HG03575 (cell line): ENCODE data around the gene ELK1.
A peak's percentile ranks its signal among the peaks of the same experiment; 100 is the strongest.
"Not testable (repeated sequence)": the region's sequence is repeated elsewhere in the genome, so short reads cannot be mapped to it uniquely, and the experiment has no call there.

ENCODE experiments used
- ATAC-seq: cut with Tn5 transposase; IDR thresholded peaks from one replicate; pipeline ENCODE4 v1.9.1; 2021; ENCODE audit not compliant: unreplicated experiment, insufficient number of reproducible peaks, low FRiP score; ENCODE audit errors: extremely low read depth

The ELK1 gene, protein sequence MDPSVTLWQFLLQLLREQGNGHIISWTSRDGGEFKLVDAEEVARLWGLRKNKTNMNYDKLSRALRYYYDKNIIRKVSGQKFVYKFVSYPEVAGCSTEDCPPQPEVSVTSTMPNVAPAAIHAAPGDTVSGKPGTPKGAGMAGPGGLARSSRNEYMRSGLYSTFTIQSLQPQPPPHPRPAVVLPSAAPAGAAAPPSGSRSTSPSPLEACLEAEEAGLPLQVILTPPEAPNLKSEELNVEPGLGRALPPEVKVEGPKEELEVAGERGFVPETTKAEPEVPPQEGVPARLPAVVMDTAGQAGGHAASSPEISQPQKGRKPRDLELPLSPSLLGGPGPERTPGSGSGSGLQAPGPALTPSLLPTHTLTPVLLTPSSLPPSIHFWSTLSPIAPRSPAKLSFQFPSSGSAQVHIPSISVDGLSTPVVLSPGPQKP

DNA sequence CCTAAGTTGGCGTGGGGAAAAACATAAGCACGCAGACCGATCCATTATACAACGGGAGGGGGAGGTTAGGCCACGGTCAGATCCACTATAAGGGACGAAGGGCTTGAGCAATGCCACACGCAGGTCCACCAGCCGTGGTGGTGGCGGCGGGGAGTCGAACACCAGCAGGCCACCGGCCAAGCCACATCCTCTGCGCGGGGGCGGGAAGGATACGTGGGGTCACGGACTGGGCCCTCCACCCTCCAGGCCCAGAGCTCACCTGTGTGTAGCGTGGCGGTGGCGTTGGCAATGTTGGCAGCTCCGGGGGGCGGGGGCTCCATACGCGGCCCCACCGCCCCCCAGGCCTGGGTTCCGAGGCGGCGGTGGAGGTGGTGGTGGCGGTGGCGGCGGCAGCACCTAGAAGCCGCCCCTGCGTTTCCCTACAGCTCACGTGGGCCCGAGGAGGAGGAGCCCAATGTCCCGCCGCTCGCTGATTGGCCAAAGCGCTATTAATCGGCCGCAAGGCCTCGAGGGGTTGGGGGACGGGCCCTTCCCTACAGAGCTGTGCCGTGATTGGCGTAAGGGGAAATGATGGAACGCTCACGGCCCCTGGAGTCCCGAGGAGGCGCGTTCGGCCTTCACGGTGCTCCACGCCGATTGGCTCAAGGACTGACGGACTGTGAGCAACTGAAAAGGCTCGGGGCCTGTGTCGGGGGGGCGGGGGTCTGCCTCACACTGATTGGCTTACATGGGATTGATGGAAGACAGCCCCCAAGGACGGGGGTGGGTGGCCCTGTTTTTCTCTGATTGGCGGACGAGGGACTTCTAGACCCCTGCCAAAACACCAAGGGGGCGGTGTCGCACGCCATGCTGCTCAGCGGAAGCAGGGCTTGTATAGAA lies at the start of gene ELK1:
Gene ELK1 (minus strand): TSS at position 400 of the 879 bp plus-strand sequence. CDS start 9,122 bp downstream, outside the sequence.
- ATAC-seq: peak; percentile 59

DNA sequence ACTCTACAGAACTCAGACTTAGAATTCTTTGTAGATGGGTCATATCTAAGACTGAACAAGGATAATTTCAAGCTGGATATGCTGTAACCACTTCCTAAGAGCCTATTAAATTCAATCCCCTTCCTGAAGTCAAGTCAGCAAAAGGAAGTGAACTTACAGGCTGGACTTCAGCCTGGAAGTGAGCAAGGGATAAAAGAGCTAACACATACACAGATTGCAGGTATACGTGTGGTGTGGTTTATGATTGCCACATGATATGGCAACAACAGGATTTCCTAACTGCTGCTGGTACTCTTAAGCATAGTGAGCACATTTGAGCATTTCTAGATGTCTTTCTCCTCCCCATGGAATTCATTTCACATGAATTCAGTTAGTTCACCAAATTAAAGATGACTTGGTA lies 46.8 kb upstream of the ELK1 start:
- no peak for ATAC-seq

DNA sequence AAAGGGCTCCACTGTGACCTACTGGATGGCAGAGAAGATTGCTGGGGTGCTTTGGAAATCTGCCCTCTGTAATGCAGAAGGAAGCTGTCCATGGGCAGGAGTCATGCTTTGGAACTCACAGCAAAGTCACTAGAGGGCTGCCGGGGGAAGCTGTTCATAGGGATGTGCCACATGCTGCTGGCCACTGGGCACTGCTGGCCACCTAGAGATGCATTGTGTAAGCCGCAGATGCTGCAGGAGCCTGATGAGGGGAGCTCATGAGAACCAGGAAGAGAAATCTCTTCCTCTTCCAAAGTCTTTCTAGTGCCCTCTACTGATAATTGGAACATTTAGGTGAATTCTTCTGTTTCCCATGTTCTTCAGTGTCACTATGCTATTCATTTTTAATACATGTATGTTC lies 39.8 kb upstream of the ELK1 start:
- ATAC-seq: no peak

DNA sequence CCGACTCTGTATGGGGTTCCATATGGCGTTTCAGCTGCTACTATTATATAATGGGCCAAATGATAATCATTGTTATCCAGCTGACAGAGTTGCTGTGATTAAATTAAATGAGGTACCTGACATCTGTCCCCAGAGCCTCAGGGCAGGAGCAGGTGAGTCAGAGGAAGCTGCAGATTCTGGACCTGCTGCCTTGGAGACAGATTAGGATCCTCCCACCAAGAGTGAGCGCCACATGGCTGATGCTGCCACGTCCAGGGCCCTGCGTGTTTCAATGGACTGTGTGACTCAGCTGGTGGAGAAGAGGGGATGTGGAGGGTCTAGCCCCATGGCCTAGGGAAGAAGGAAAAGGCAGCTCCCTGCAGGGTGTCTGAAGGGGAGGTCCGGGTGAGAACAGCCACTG lies 36.9 kb upstream of the ELK1 start:
- ATAC-seq: no peak

DNA sequence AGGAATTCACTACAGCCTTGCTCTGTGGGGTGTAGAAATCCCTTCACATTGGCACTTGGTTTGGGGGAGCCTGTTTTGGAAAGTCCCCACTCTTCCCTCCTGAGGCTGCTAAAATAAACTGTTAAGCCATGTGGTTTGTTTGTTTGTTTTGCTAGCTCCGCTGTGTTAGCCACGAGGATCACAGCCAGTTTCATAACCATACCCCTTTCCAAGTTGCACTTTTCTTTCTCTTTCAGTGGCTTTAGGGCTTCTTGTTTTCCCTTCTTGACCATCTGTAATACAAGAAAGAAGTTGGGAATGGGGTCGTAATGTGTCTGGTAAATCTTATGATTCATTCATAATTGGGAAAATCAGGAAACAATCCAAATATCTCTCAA lies 33.5 kb upstream of the ELK1 start:
- ATAC-seq: no peak

DNA sequence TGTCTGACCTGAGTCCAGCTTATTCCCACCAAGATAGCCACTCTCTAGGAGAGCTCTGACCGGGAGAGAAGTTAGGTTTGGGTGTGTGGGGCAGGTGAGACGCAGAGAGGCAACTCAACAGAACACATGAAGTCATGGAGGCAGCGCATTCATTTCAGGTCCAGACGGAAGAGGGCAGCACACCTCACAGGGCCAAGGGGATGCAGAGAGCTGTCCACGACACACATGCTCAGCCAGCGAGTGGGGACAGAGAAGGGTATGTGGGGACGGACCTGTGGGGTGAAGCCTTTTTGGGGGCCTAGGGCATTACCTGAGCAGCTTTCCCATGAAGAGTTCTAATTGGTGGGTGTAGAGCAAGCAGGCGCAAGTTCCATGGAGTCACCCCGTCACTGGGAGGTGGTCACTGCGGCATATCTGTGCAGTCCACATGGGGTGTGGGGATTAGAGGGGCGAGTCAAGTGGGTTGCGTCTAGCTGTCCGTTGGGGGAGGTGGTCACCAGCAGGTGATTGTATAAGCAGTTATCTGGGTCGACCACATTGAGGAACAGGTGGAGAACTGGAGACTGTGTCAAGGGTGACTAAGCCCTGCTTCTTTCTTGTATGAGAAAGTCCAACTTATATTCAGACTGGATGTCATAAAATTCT lies 32.9 kb upstream of the ELK1 start:
- ATAC-seq: no peak

DNA sequence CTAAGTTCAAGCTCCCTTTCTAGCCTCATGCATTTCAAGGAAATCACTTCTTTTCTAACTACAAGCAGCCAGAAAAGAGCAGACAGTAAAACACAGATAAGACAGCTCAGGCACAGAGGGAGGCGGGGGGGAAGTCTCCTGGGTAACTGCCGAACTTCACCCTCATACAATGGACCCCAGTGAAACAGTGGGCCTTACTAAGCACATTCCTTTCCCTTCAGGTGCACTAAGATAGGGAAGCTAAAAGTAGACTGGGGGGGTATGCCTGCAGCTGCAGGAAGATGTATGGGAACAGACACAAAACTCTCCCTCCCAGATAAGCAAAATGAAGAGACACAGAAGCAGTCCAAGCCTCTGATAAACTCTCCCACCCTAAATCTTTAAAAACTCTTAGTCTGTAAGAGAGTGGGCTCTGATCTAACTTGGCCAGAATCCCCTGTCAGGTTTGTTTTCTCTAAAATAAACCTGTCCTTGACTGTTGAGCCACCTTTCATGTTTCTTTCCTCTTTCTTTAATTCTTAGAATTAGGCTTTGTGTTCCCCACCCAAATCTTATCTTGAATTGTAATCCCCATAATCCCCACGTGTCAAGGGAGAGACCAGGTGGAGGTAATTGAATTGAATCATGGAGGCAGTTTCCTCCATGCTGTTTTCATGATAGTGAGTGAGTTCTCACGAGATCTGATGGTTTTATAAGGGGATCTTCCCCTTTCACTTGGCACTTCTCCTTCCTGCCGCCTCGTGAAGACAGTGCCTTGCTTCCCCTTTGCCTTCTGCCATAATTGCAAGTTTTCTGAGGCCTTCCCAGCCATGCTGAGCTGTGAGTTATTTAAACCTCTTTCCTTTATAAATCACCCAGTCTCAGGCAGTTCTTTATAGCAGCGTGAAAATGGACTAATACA lies 25.8 kb upstream of the ELK1 start:
- ATAC-seq: not testable (repeated sequence)

DNA sequence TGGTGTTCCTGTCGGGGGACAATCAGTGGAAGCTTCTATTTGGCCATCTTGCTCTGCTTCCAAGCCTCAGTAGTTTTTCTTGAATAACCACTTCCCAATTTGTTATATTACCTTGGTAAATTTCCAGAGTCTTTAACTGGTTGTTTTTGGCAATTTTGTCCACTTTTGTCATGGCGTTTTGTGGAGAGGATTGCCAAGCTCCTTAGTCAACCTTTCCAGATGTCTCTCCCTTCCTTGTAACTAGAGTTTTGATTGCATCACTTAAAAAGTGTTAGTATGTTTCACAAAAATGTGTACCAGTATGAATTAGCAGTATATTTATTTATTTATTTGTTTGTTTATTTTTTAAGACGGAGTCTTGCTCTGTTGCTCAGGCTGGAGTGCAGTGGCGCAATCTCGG lies 24.4 kb upstream of the ELK1 start:
- no peak for ATAC-seq

DNA sequence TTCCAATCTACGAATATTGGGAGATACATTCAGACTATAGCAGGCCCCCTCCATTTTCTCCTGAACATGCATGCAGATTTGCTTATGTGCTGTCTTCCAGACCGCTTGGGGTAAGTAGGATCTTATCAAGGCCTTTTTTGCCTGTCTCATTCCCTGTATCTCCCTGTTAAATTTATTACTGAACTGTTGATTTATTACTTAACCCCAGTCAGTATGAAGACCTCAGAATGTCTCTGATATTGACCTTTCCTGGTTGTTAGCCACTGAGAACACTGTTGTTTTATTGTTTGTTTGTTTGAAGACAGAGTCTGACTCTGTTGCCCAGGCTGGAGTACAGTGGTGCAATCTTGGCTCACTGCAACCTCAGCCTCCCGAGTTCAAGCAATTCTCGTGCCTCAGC lies 15.4 kb upstream of the ELK1 start:
- not testable (repeated sequence) for ATAC-seq

DNA sequence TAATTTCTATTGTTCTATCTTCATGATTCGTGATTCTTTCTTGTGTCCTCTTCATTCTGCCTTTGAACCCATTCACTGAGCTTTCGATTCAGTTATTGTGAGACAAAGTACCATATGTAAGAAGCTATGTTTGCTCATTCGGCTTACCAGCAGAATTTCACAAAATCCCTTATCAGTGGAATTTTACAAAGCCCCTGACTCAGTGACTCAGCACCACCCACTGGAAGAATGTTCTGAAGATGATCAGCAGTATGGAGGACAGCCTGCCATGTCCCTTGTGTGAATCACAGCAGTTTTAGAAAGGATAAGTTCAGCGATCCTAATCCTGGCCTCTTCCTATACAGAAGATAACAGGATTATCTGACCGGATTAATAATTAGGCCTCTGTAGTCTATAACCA lies 14.4 kb upstream of the ELK1 start:
- no peak for ATAC-seq

DNA sequence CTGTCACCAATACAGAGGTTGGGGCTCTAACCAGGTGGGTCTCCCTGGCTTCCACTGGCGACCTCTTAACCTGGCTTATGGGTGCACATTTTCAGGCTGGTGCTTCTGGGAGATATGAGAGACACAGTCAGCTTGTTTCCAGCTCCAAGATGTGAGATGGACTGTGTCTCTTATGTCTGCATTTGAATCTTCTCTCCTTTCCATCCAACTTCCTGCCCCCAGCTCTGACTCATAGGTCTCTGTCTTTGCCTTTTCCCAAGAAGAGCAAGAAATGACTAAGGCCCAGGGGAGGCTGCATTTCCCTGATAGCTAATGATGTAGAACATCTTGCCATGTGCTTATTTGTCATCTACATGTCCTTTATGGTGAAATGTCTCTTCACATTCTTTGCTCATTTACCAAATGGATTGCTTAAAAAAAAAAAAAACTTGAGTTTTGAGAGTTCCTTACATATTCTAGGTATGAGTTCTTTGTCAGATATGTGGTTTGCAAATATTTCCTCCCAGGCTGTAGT lies 11.8 kb upstream of the ELK1 start:
- no peak for ATAC-seq

DNA sequence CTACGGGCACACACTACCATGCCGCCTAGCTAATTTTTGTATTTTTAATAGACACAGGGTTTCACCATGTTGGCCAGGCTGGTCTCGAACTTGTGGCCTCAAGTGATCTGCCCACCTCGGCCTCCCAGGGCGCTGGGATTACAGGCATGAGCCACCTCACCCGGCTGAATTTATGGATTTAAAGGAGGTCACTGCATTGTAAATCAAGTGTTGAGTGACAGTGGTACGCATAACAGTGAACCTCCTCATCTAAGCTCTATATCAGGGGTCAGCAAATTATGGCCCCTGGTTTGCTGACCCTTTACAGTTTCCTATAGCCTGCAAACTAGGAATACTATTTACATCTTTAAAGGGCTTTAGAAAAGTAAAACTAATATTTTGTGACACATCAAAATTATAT lies 11.2 kb upstream of the ELK1 start:
- no peak for ATAC-seq

DNA sequence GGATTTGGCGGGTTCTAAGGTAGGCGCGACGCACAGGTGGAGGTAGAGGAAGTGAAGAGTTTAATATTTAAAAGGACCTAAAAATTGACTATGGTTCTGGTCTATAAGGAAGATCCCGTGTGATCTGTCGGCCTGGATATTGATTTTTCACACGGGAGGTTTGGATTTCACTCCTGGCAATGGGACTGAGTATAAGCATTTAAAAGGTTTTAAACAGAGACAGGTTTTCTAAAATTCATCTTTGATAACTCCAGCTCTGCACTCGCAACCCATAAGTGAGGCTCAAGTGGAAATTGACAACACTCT lies 9.0 kb upstream of the ELK1 start:
- no peak for ATAC-seq

DNA sequence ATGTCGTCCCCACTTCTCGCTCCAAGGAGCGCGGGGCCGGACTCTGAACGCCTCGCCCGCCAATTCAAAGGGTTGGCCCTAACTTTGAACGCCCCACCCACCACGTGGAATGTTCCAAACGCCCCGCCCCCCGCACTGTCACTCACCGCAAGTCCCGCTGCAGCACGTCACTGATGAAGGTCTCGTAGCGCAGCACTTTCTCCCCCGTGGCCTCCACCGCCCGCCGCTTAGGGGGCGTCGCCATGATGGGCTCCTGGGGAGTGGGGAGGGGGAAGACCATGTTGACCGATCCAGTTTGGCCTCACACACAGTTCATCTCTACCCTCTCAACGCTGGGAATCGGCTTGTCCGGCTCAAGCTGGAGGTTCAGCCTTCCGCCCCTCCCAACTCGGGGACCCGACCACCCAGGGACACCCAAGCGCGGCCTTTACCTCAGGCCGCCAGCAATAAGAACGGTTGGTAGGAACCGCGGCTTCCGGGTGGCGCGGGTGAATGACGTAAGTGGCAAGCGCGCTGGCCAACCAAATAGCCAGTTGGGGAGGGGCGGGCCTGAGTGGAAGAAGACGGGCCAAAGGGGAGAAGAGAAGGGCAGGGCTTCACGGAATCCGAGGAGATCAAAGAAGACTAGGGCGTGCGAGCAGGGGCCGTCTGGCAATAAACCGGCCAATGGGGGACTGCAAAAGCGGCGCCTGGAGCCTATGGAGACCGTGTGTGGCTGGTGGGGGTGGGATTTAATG lies 8.5 kb upstream of the ELK1 start, which contains the start of gene UXT:
Gene UXT (minus strand): TSS at position 497 of the 737 bp plus-strand sequence. CDS start 253 bp downstream, at position 244.
- ATAC-seq: no peak

DNA sequence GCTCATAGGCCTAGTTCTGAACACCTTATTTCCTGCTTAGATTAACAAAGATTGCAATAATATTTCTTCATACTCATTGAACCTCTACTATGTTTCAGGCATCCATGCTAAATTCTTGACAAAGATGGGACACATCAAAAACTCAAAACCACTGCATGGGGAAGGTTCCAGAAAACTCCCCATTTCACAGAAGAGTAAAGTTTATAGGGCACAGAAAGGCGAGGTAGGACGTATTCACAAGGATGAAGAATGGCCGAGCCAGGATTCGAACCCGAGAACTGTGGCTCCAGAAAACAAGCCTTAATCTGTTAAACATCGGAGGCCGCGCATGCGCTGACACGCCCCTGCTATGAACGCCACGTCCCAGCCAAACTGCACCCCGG lies 7.9 kb upstream of the ELK1 start:
- no peak for ATAC-seq

DNA sequence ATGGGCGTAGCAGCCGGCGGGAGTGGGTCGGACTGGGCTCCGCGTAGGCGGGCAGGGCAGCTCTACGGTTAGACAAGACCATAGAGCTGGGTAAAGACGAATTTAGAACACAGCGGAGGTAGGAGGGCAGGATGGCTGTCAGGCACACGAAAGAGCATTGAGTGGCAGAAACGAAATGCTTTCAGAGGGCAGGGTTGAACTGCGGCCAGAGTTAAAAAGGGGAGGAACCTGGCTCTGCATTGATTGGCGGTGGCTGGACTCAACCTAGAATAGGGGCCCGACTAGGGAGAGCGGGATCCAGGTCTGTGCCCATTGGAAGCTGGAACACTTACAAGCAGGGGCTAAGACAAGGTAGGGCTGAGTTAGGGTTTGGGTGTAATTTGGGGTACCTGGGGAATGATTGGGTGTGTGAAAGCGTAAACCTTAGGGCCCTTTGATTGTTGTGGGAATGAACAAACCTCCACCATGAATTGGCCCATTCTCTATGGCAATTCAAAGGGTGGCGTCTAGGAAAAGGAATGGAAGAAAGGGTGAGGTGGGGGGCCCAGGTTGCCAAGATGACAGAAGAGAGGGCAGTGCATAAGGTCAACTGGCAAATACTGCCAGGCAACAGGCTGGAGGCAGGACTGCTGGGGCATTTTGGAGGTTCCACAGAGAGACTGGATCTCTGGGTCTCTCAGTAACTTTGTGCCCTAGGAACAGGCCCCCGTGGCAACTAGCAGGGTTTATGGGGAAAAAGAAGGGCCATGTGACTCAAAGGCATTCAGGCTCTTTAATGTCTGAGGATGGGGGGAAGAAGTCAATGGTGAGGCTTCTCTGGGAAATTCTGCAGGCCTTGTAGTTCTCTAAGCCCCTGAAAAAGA lies 911 bp upstream of the ELK1 start:
- ATAC-seq: no peak

DNA sequence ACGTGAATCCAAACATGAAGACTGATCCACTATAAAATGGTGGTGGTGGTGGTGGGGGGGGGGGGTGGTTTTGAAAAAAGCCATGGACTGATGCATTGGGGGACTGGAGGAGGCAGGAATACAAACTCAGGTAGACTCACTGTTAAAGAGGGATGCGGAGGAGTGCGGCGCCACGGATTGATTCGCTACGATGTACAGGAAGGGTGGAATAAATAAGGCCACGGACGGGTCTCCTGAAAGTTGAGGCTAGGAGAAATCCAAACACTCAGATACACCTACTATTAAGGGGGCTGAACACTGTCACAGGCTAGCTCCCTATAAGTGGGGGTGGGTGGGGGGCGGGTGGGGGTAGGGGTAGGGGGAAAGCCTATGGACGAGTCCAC lies 591 bp downstream of the ELK1 start:
- no peak for ATAC-seq
